ENCODE measurements around the gene ESPN. TPM values are rescaled to one million over a fixed set of nuclear protein-coding genes. Genes with fewer than 3 reads are reported as not detected.
A peak's percentile ranks its signal among the peaks of the same experiment; 100 is the strongest.

Gene ESPN
- total RNA-seq, 1 donor from 2014 or later, result 0.32 TPM

DNA sequence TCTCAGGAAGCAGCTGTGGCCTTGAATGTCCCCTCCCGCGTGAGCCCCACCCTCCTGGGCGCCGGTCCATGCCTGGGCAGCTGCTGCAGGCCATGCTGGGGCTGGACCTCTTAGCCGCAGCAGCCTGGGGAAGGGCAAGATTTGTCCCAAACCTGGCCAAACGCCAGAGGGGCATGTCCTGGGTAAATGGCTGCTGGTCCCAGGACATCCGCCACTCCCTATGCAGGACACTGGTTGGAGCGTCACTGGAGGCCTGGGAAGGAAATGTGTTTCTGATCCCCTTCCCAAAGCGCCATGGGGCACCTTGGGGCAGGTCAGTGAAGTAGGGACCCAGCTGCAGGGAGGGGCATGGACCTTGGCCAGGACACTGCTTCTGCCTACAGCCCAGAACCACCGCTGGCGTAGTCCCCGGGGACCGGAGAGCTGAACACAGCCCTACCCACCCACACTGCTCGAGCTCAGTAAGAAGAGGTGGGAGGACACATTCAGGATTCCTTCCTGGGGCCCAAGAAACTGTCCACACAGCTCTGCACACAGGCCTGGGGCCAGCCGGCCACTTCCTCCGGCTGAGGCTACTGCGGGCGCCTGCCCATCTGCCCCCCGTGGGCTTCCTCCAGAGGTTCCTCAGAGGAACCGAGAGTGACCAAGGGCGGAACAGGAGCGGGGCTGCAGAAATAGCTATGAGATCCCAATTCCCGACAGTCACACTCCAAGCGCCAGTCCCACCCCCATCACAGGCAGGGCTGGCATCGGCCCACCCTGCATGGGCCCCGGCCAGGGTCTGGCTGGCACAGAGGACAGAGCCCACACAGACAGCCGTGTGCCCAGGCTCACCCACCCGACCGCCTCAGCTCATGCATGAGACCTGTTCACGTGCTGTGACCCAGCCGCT is 77.7 kb downstream of the ESPN start:
- intact Hi-C loops (cut with DNase I), result no loop called here
- DNase-seq (ENCODE audit: low spot score), result peak; percentile 91

DNA sequence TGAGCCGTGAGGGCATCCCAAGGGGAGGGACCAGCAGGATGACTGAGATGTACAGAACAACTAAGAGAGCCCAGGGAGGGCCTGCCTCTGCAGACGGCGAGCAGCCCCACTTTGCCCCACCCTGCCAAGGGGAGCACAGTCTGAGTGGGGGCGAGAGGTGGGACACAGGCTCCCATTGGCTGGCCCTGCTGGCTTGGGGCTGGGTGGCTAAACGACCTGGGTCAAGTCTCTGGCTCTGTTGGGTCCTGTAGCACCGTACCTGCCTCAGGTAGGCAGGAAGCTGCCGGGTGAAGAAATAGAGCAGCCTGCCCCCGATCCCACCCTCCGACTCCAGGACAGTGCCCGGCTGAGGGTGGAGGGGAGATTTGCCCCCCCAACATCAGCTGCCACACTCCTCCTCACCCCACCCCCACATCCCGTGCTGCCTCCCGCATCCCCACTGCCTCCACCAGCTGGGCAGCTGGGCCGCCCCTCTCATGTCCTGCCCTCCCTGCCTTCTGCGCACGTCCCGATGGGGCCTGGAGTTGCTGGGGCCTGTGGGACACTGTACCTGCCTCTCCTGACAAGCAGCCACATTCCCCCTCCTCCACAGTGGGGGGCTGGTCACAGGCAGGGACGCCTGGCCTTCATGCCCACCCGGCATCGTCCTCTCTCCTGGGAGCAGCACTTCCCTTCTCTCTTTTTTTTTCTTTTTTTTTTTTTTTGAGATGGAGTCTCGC is 79.5 kb downstream of the ESPN start:
- intact Hi-C loops (cut with DNase I), result no loop called here
- DNase-seq (ENCODE audit: low spot score), result no peak

DNA sequence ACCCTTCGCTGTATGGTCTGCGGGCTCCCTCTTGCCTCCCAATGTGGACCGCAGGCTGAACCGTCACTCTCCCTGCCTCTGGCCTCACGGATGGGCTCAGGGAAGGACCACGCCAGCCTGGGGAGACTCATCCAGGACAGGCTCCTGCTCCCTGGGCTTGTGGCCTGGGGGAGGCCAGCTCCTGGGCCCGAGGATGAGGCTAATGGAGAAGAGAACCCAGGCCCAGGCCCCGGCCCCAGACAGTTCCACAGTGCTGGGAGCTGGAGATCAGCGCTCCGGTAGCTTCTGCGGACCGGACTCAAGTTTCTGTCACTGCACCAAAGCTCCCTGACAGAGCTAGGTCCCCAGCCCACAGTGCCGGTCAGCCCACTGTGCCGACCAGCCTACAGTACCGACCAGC is 80.3 kb downstream of the ESPN start:
- intact Hi-C loops (cut with DNase I), result no loop called here
- DNase-seq (ENCODE audit: low spot score), result no peak

DNA sequence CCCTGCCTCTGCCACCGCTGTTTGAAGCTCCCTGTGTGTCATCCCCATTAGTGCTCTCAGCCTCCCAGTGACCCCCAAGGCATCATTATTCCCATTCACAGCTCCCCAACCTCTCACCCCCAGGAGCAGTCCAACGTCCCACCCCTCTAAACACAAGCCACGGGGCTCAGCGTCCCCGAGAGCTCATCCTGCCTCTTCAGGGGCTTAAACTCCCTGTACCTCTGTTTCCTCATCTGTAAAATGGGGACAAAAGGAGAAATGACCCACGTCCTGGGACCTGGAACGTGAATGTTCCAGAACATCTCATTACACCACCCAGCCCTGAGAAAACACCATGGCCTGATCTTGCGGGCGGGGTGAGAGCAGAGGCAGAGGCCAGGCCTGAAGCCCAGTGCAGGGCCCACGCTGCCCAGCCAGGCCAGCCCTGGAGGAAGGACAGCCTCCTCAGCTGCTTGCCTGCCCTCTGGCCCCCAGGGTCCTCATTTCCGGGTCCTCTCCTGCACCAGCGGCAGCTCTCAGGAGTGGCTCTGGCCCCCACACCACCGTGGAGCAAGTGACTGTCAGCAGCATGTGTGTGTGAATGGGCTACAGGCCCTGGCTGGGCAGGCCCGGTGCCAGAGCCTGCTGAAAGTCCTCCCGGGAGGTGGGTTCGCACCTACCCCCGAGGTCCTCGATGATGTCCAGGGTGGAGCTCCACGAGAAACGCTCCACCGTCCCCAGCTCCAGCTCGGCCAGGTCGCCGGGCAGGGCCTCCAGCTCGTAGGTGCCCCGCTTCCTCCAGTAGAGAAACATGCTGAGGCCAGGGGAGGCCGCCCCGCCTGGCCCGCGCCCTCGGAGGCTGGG is 81.0 kb downstream of the ESPN start:
- no peak for DNase-seq (ENCODE audit: low spot score)
- intact Hi-C loops (cut with DNase I), result no loop called here

DNA sequence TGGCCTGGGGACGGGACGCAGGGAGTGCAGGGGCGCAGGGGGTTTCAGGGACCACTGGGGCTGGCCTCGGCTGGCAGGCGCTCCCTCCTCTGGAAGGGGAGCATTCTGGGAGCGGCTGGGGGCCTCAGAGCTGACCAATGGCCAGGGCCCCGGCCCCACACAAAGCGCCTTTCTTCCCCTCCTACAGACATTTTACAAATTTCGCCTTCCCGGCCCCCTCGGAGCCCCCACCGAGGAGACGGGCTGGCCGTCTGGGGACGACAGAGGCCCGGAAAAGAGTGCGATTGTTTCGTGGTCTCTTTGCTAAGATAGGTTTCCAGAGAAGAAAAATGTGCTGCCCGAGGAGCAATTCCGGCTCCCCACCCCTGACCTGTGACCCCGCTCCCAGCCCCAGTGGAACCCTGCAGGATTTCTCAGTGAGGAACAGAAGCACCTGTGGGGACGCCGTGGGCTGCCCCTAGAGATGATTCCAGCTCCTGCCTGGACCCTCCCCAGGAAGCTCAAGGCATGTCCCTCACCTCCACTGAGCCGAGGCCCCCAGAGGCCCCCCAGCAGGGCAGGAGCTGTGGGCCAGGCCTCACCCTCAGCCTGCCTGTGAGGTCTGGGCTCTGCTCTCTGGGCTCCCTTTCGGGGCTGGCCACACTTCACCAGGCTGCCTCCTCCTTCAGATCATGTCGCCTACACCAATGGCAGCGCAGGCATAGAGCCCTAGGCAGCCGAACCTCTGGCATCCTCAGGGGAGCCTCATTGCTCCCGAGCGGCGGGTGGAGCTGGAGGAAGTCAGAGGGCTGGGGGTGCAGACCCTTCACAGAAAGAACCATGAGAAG is 81.8 kb downstream of the ESPN start:
- intact Hi-C loops (cut with DNase I), result no loop called here
- peak; percentile 73 for DNase-seq (ENCODE audit: low spot score)

DNA sequence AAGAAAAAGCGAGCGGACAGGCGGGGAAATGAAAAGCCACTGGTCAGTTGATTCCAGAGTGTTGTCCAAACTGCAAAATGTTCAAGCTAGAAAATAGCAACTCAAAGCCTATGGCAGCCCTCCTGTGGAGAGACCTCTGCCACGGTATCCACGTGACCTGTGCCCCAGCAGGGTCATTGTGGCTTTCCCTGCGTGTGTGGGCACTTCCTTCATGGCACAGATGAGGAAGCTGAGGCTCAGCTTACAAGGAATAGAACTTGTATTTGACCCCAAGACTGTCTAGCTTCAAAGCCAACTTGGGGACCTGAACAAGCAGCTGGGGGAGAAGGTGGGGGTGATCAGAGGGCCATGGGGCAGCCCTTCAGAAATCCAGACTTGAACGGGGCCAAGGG is 82.5 kb downstream of the ESPN start:
- peak; percentile 73 for DNase-seq (ENCODE audit: low spot score)
- intact Hi-C loops (cut with DNase I), result no loop called here

DNA sequence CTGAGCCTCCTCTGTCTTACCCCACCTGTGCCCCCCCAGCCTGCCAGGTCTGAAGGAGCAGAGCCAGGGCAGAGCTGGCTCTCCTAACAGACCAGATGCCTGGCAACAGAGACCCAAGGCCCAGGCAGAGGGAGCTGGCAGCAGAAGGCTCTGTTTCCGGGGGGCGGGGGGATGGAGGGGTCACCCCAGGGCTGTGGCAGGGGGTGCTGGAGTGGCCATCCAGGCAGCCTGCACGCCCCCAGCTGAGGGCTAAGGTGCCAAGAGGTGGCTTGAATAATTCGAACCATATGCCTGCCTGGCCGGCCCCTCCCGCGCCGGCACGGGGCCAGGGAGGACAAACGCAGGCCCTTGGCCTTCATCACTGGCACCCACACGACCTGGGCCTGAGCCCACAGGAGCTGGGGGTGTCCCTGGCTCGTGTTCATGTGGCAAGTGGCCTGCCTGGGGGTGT is 82.9 kb downstream of the ESPN start:
- intact Hi-C loops (cut with DNase I), result no loop called here
- DNase-seq (ENCODE audit: low spot score), result no peak

DNA sequence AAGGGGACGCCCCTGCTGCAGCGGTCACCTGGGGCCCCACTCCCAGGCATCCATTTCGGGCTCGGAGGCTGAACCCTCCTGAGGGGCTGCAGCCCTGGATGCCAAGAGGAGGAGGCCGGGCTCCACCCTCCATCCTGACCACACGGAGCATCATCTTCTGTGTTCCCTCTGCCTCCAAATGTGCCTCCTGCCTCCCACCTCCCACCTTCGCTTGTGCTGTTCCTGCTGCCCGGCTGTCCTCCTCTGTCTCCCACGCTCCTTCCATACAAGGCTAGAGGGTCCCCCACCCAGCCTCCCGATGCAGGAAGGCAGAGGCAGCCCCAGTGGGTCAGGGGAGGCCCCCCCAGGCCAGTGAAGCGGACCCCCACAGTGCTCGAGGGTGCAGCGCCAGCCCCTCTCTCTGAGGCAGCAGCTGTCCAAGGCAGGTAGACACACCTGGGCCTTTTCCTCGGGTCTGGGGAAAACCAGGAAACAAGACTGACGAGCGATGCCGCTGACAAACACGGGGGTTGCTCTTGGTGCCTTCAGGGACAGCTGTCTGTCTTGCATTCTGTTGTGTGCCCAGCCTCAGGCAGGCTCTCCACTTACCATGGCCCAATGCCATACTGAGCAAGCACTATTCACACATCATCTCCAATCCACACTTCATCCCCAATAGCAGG is 83.7 kb downstream of the ESPN start:
- intact Hi-C loops (cut with DNase I), result no loop called here
- DNase-seq (ENCODE audit: low spot score), result no peak

DNA sequence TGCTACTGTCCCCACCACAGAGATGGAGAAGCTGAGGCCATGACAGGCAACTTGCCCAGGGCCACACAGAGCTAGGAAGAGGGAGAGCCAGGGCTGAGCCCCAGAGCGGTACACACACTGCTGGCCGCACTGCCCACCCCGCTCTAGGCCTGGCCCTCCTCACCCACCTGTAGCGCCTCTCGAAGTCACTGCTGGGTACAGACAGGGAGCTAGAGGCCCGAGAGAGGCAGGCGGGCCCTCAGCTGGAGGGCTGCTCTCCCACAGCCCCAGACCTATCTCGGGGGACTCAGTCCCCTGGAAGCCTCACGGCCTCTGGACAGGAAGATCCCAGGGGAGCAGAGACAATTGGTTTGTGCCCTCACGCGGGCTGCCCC is 84.2 kb downstream of the ESPN start:
- intact Hi-C loops (cut with DNase I), result no loop called here
- no peak for DNase-seq (ENCODE audit: low spot score)

DNA sequence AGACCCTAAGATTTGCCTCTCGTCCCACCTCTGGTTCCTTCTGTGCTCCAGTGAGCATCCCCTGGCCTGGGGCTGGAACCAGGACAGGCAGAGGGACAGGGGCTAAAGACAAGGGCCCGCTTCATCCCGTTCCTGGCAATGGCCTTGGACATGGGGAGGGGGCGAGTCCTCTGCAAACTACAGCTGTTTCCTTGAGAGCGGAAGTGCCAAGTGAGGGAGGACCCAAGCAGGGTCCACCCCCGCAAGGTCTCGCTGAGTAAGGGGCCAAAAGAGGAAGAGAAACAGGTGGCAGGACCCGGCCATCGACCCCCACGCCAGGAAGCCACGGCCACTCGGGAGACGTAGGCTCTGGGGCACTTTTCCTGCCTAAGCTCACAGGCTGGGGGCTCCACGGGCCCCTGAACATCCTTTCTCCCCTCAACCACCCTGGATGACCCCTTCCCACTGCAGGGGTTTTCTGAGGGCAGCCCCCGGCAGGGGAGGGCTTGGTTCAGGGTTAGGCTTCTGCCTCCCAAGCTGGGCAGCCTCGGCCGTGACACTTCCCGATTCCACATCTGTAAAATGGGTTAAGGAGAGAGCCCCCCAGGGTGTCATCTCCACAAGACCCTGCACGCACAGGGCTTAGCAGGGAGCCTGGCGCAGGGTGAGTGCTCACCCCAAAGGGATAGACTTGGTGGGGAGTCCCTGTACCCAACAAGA is 84.8 kb downstream of the ESPN start:
- peak; percentile 71 for DNase-seq (ENCODE audit: low spot score)
- intact Hi-C loops (cut with DNase I), result no loop called here

DNA sequence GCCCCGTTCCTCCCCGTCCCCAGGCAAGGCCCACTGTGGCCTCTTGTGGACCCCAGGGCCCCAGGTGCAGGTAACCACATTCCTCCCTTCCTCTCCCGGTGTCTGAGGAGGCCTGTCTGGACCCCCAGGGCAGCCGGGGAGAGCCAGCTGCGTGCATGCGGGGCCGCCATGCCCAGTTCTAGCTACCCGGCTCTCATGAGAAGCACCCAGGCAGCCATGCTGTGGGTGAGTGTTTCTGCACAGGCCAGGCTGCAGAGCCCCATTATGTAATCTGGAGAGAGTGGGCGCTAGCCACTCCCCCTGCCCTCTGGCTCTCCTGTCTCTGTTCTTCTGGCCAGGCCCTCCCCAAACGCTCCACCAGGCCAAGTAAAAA is 85.3 kb downstream of the ESPN start:
- peak; percentile 70 for DNase-seq (ENCODE audit: low spot score)
- intact Hi-C loops (cut with DNase I), result no loop called here

DNA sequence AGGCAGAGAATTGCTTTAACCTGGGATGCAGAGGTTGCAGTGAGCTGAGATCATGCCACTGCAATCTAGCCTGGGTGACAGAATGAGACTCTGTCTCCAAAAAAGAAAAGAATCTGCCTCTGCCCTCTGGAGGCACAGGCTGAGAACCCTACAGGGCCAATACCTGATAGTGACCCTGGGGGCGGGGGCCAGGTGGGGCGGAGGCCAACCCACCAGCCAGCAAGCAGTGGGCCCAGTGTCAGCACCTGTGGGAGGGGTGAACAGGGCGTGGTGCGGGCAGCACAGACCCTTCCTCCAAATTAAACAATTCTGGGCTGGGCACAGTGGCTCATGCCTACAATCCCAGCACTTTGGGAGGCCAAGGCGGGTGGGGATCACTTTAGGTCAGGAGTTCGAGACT is 85.9 kb downstream of the ESPN start:
- intact Hi-C loops (cut with DNase I), result no loop called here

More for the DNA sequence above, 85.9 kb downstream of the ESPN start:
- no peak for DNase-seq (ENCODE audit: low spot score)

Small RNA genes lying within 50 kb of the gene (microRNA-seq; reads per million reads assigned to microRNA genes)
- not detected for gene MIR4252

Other genes with a start within 250 kb of the ESPN start
- gene CHD5, start 244.5 kb upstream of the ESPN start, total RNA-seq, result 0.81 TPM
- gene RPL22, start 225.2 kb upstream of the ESPN start, total RNA-seq, result 205 TPM
- 91.0 TPM for gene RNF207, start 218.7 kb upstream of the ESPN start, total RNA-seq
- gene ICMT, start 188.8 kb upstream of the ESPN start, total RNA-seq, result 71.2 TPM
- not detected for gene HES3, start 180.6 kb upstream of the ESPN start, total RNA-seq
- 7.0 TPM for gene GPR153, start 163.7 kb upstream of the ESPN start, total RNA-seq
- gene ACOT7, start 31.0 kb upstream of the ESPN start, total RNA-seq, result 13.8 TPM
- gene HES2, start 4.9 kb upstream of the ESPN start, total RNA-seq, result not detected
- gene TNFRSF25, start 41.4 kb downstream of the ESPN start, total RNA-seq, result 8.5 TPM
- 14.9 TPM for gene PLEKHG5, start 66.9 kb downstream of the ESPN start, total RNA-seq
- 16.5 TPM for gene NOL9, start 129.7 kb downstream of the ESPN start, total RNA-seq
- not detected for gene TAS1R1, start 130.5 kb downstream of the ESPN start, total RNA-seq
- gene ZBTB48, start 155.2 kb downstream of the ESPN start, total RNA-seq, result 10.7 TPM
- gene KLHL21, start 178.1 kb downstream of the ESPN start, total RNA-seq, result 33.1 TPM
- gene PHF13, start 189.0 kb downstream of the ESPN start, total RNA-seq, result 9.3 TPM
- gene THAP3, start 200.1 kb downstream of the ESPN start, total RNA-seq, result 8.8 TPM